ENCODE measurements around the gene CUL1.

Gene CUL1

DNA sequence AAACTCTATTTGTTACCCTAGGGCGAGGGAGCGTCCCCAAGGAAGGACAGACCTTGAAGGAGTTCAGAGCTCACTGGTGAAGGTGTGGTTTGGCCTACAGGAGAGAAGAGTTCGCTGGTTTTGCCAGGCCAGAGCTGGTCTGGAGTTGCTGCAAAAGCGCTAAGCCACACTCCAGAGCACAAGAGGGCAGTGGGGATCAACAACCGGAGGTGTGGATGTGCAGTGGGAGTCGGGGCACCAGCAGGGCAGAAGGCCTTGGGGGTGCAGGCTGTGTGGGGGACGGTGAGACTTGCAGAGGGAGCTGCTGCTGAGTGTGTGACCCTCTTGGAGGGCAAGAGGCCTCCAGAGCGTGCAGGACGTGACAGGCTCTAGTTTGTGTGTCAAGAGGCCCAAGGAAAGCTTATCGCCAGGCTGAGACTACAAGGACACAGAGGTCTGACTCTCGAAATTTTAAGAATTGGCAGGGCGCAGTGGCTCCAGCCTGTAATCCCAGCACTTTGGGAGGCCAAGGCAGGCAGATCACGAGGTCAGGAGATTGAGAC is 14.3 kb upstream of the CUL1 start:
- no peaks in the 10 kb centered on the region for H3K36me3 ChIP-seq (ENCODE audit: control insufficient read depth, insufficient read depth, low read length)
- TF ChIP-seq, protein P1, sequence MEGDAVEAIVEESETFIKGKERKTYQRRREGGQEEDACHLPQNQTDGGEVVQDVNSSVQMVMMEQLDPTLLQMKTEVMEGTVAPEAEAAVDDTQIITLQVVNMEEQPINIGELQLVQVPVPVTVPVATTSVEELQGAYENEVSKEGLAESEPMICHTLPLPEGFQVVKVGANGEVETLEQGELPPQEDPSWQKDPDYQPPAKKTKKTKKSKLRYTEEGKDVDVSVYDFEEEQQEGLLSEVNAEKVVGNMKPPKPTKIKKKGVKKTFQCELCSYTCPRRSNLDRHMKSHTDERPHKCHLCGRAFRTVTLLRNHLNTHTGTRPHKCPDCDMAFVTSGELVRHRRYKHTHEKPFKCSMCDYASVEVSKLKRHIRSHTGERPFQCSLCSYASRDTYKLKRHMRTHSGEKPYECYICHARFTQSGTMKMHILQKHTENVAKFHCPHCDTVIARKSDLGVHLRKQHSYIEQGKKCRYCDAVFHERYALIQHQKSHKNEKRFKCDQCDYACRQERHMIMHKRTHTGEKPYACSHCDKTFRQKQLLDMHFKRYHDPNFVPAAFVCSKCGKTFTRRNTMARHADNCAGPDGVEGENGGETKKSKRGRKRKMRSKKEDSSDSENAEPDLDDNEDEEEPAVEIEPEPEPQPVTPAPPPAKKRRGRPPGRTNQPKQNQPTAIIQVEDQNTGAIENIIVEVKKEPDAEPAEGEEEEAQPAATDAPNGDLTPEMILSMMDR (IDR thresholded peaks at IDR 0.05) = no peak
- no peak overlapping the region for H3K4me2 ChIP-seq (ENCODE audit: low read length)
- no peak overlapping the region for H2AFZ ChIP-seq
- no peak overlapping the region for H3K27ac ChIP-seq
- no peaks in the 10 kb centered on the region for H3K27me3 ChIP-seq (ENCODE audit: control insufficient read depth, insufficient read depth, low read length)
- no peaks in the 10 kb centered on the region for H3K9me3 ChIP-seq (ENCODE audit: control insufficient read depth, low read length)
- no peak overlapping the region for H3K4me3 ChIP-seq (ENCODE audit: low read depth, low read length)
- H3K79me2 ChIP-seq = no peaks in the 10 kb centered on the region
- H3K9ac ChIP-seq = no peak overlapping the region
- H3K4me1 ChIP-seq = no peaks in the 10 kb centered on the region

DNA sequence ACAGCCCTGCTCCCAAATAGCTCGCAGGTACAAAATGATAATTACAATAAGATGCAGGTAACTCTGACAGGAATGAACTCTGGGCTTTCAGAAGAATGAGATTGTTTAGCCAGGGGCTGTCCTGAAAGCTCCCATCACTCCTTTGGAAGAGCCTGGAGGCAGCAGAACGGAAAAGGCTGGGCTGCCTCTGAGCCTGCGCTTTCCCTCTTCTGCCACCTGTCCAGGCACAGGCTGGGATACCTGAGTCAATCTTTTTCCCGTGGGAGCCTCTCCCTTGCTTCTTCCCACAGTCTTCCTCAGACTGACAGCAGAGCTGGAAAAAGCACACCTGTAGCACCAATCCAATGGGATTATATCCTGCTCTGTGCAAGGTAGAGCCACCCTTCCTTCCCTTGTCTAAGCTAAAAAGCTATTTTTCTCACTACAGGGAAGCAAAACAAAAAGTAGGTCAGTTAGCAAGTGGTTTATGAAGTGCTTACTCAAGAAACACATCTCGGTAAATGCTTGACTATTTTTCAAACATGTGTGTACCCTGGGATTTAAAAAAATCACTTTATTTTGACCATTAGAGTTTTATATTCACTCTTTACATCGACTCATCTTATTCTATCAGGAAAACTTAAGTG is 12.3 kb upstream of the CUL1 start:
- Histone ChIP-seq H3K27me3 (ENCODE audit: control insufficient read depth, insufficient read depth, low read length) (no peaks in the 10 kb centered on the region), H3K4me1 (no peaks in the 10 kb centered on the region), H3K36me3 (ENCODE audit: control insufficient read depth, insufficient read depth, low read length) (no peaks in the 10 kb centered on the region), H3K4me3 (ENCODE audit: low read depth, low read length) (no peak overlapping the region), H3K9ac (no peak overlapping the region), H3K4me2 (ENCODE audit: low read length) (no peak overlapping the region), H2AFZ (no peak overlapping the region), H3K79me2 (no peaks in the 10 kb centered on the region), H3K27ac (no peak overlapping the region), H3K9me3 (ENCODE audit: control insufficient read depth, low read length) (no peaks in the 10 kb centered on the region)
- TF ChIP-seq, protein P1 (IDR thresholded peaks at IDR 0.05) = no peak

DNA sequence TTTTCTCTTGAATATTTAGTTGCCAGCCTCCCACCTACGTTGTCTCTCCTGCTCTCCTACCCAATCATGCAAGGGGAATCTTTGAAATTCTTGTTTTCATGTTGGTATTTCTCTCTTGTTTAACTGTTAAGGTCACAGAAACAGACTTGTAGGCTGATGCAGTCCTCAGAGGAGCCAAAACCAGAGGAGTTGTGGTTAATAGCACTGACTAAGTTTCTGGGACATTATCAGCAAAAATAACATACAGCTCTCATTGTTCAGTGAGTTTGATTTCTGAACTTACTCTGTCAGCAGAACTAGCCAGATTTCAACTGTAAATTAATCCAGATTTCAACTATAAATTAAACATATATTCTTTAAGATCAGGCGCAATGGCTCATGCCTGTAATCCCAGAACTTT is 11.1 kb upstream of the CUL1 start:
- no peak overlapping the region for H2AFZ ChIP-seq
- no peak overlapping the region for H3K27ac ChIP-seq
- H3K9ac ChIP-seq = no peak overlapping the region
- H3K27me3 ChIP-seq (ENCODE audit: control insufficient read depth, insufficient read depth, low read length) = no peaks in the 10 kb centered on the region
- H3K79me2 ChIP-seq = no peaks in the 10 kb centered on the region
- H3K4me3 ChIP-seq (ENCODE audit: low read depth, low read length) = no peak overlapping the region
- TF ChIP-seq, protein P1 (IDR thresholded peaks at IDR 0.05) = no peak
- H3K4me2 ChIP-seq (ENCODE audit: low read length) = no peak overlapping the region
- no peaks in the 10 kb centered on the region for H3K9me3 ChIP-seq (ENCODE audit: control insufficient read depth, low read length)
- no peaks in the 10 kb centered on the region for H3K36me3 ChIP-seq (ENCODE audit: control insufficient read depth, insufficient read depth, low read length)
- H3K4me1 ChIP-seq = no peaks in the 10 kb centered on the region

DNA sequence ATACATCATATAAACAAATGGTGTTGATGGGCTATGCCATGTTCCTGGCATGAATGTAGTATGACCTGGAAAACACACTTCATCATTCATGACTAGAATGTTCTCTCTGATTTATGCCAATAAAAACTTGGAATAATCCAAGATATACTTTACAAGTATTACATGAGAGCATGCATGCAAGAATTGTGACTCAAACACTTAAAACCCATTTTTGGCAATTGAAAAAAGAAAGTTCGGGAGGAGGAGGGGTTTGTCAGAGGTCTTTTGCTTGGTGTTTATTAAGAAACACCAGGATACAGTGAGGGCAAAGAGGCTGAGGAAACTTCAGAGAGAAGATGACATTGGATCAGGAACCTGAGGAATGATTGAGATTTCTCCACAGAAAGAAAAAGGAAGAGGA is 10.2 kb upstream of the CUL1 start:
- Histone ChIP-seq H2AFZ (no peak overlapping the region), H3K4me3 (ENCODE audit: low read depth, low read length) (no peak overlapping the region), H3K79me2 (no peaks in the 10 kb centered on the region), H3K4me1 (no peaks in the 10 kb centered on the region), H3K27ac (no peak overlapping the region), H3K36me3 (ENCODE audit: control insufficient read depth, insufficient read depth, low read length) (no peaks in the 10 kb centered on the region), H3K4me2 (ENCODE audit: low read length) (no peak overlapping the region), H3K27me3 (ENCODE audit: control insufficient read depth, insufficient read depth, low read length) (no peaks in the 10 kb centered on the region), H3K9me3 (ENCODE audit: control insufficient read depth, low read length) (no peaks in the 10 kb centered on the region), H3K9ac (no peak overlapping the region)
- TF ChIP-seq, protein P1 (IDR thresholded peaks at IDR 0.05) = no peak

DNA sequence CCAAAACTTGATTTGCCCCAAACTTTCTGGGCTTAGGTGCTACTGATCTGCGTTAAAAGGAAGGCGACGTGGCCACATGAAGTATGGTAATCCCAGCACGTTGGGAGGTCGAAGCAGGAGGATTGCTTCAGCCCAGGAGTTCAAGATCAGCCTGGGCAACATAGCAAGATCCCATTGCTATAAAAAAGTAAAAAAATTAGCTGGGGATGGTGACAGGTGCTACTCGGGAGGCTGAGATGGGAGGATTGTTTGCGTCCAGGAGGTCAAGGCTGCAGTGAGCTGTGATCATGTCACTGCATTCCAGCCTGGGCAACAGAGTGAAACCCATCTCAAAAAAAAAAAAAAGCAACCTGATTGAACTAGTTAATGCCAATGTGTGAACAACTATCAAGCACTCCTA is 5.1 kb upstream of the CUL1 start:
- TF ChIP-seq, protein P1 (IDR thresholded peaks at IDR 0.05) = no peak
- Histone ChIP-seq H3K36me3 (ENCODE audit: control insufficient read depth, insufficient read depth, low read length) (no peaks in the 10 kb centered on the region), H3K9ac (no peak overlapping the region), H3K4me2 (ENCODE audit: low read length) (no peak overlapping the region), H3K27me3 (ENCODE audit: control insufficient read depth, insufficient read depth, low read length) (no peaks in the 10 kb centered on the region), H3K9me3 (ENCODE audit: control insufficient read depth, low read length) (no peaks in the 10 kb centered on the region), H3K27ac (no peak overlapping the region), H2AFZ (no peak overlapping the region), H3K79me2 (no peaks in the 10 kb centered on the region), H3K4me1 (no peaks in the 10 kb centered on the region), H3K4me3 (ENCODE audit: low read depth, low read length) (no peak overlapping the region)
